A549 (cell line): Measurements from ENCODE around the gene LRFN4.

ENCODE experiments used
- EP300 ChIP-seq, 2 experiments: fragments of >200 bp; sonication (Bioruptor Twin); formaldehyde crosslinking; IDR thresholded peaks; 2 replicates in 1 of 2; 3 replicates in 1 of 2; pipeline ENCODE4 v1.6.1; 2016 to 2017
- HOXA7 ChIP-seq: fragments of 250-450 bp; sonication (Bioruptor Pico); IDR thresholded peaks from 2 replicates; pipeline ENCODE4 v1.5.0; 2020; ENCODE audit warnings: mild to moderate bottlenecking, moderate library complexity
- MYC ChIP-seq: IDR thresholded peaks from 2 replicates; pipeline ENCODE4 v1.6.1; 2012; ENCODE audit warnings: mild to moderate bottlenecking, inconsistent platforms, low read length, improper control_type of control experiment, borderline replicate concordance
- POLR2A ChIP-seq: IDR thresholded peaks from 2 replicates; pipeline ENCODE4 v1.6.1; 2012; ENCODE audit warnings: mild to moderate bottlenecking, low read length
- POLR2AphosphoS2 ChIP-seq: conservative IDR thresholded peaks from 2 replicates; pipeline ENCODE4 v1.6.1; 2012; ENCODE audit warnings: low read length, improper control_type of control experiment, inconsistent platforms
- SMC3 ChIP-seq: fragments of >200 bp; sonication (Bioruptor Twin); formaldehyde crosslinking; IDR thresholded peaks from 3 replicates; pipeline ENCODE4 v1.6.1; 2018; ENCODE audit warnings: inconsistent platforms
- TF ChIP-seq, protein P1 (sequence below): fragments of >200 bp; sonication (Bioruptor Twin); formaldehyde crosslinking; IDR thresholded peaks from 3 replicates; pipeline ENCODE4 v1.5.1; 2016
- TF ChIP-seq, protein P2 (sequence below): fragments of 200-600 bp; sonication (generic); IDR thresholded peaks from 2 replicates; pipeline ENCODE4 v1.6.1; 2016; ENCODE audit warnings: antibody characterized with exemption, mild to moderate bottlenecking, moderate library complexity

- TF ChIP-seq POLR2A (no peak), EP300 (IDR thresholded peaks at IDR 0.05) (peak in 1 of 2 experiments; percentile 15; a peak in 1 of 5 replicates), SMC3 (peak; percentile 76), MYC (peak; percentile 24), POLR2AphosphoS2 (no peak), HOXA7 (CRISPR knock-in tag) (no peak)
- TF ChIP-seq, protein P1, sequence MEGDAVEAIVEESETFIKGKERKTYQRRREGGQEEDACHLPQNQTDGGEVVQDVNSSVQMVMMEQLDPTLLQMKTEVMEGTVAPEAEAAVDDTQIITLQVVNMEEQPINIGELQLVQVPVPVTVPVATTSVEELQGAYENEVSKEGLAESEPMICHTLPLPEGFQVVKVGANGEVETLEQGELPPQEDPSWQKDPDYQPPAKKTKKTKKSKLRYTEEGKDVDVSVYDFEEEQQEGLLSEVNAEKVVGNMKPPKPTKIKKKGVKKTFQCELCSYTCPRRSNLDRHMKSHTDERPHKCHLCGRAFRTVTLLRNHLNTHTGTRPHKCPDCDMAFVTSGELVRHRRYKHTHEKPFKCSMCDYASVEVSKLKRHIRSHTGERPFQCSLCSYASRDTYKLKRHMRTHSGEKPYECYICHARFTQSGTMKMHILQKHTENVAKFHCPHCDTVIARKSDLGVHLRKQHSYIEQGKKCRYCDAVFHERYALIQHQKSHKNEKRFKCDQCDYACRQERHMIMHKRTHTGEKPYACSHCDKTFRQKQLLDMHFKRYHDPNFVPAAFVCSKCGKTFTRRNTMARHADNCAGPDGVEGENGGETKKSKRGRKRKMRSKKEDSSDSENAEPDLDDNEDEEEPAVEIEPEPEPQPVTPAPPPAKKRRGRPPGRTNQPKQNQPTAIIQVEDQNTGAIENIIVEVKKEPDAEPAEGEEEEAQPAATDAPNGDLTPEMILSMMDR: peak; percentile 87
- TF ChIP-seq, protein P2, sequence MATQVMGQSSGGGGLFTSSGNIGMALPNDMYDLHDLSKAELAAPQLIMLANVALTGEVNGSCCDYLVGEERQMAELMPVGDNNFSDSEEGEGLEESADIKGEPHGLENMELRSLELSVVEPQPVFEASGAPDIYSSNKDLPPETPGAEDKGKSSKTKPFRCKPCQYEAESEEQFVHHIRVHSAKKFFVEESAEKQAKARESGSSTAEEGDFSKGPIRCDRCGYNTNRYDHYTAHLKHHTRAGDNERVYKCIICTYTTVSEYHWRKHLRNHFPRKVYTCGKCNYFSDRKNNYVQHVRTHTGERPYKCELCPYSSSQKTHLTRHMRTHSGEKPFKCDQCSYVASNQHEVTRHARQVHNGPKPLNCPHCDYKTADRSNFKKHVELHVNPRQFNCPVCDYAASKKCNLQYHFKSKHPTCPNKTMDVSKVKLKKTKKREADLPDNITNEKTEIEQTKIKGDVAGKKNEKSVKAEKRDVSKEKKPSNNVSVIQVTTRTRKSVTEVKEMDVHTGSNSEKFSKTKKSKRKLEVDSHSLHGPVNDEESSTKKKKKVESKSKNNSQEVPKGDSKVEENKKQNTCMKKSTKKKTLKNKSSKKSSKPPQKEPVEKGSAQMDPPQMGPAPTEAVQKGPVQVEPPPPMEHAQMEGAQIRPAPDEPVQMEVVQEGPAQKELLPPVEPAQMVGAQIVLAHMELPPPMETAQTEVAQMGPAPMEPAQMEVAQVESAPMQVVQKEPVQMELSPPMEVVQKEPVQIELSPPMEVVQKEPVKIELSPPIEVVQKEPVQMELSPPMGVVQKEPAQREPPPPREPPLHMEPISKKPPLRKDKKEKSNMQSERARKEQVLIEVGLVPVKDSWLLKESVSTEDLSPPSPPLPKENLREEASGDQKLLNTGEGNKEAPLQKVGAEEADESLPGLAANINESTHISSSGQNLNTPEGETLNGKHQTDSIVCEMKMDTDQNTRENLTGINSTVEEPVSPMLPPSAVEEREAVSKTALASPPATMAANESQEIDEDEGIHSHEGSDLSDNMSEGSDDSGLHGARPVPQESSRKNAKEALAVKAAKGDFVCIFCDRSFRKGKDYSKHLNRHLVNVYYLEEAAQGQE: no peak
Measured at GRCh38 chr11:66883016-66883965, 26.4 kb downstream of the LRFN4 start.
